ENCODE data around the gene PRADC1. TPM values are rescaled to one million over a fixed set of nuclear protein-coding genes. Genes with fewer than 3 reads are reported as not detected.

The PRADC1 gene
- total RNA-seq, 1 donor from 2014 or later, result 17.7 TPM

GRCh38 chr2:73238149-73238548, 5.1 kb upstream of the PRADC1 start:
- Histone ChIP-seq H3K4me1 (ENCODE audit: control insufficient read depth in 3 of 3, insufficient read depth in 3 of 3, low read length in 3 of 3) (peaks cover 32 to 53% (median 39%) of the 10 kb centered on the region in 3 donors), H3K36me3 (ENCODE audit: control insufficient read depth in 3 of 3, insufficient read depth in 3 of 3, low read length in 3 of 3) (peaks cover 6 to 29% (median 13%) of the 10 kb centered on the region in 3 donors)

GRCh38 chr2:73237168-73237567, 4.1 kb upstream of the PRADC1 start:
- H3K27ac ChIP-seq (ENCODE audit: low read depth, low read length), result no peak overlapping the region
- H3K36me3 ChIP-seq (ENCODE audit: control insufficient read depth in 3 of 3, insufficient read depth in 3 of 3, low read length in 3 of 3), result peaks cover 0 to 20% (median 4%) of the 10 kb centered on the region in 3 donors
- H3K4me3 ChIP-seq (ENCODE audit: low read length in 3 of 3), result no peak overlapping the region
- no peak overlapping the region for H3K9ac ChIP-seq (ENCODE audit: low read depth in 1 of 3, low read length in 3 of 3)
- no peaks in the 10 kb centered on the region for H3K9me3 ChIP-seq (ENCODE audit: control insufficient read depth in 3 of 3, low read length in 3 of 3)
- H3K27me3 ChIP-seq (ENCODE audit: control insufficient read depth in 3 of 3, insufficient read depth in 3 of 3, low read length in 3 of 3), result no peaks in the 10 kb centered on the region
- H3K4me1 ChIP-seq (ENCODE audit: control insufficient read depth in 3 of 3, insufficient read depth in 3 of 3, low read length in 3 of 3), result peaks cover 36 to 60% (median 45%) of the 10 kb centered on the region in 3 donors

More at GRCh38 chr2:73238149-73238548, 5.1 kb upstream of the PRADC1 start:
- no peaks in the 10 kb centered on the region for H3K9me3 ChIP-seq (ENCODE audit: control insufficient read depth in 3 of 3, low read length in 3 of 3)
- no peaks in the 10 kb centered on the region for H3K27me3 ChIP-seq (ENCODE audit: control insufficient read depth in 3 of 3, insufficient read depth in 3 of 3, low read length in 3 of 3)
- H3K9ac ChIP-seq (ENCODE audit: low read depth in 1 of 3, low read length in 3 of 3), result peak overlapping the region in 2 of 3 donors; percentile 33 to 54
- no peak overlapping the region for H3K4me3 ChIP-seq (ENCODE audit: low read length in 3 of 3)
- no peak overlapping the region for H3K27ac ChIP-seq (ENCODE audit: low read depth, low read length)

- no peak overlapping the region for H3K27ac ChIP-seq (ENCODE audit: low read depth, low read length)
Observed at GRCh38 chr2:73235315-73236028, 2.4 kb upstream of the PRADC1 start.

GRCh38 chr2:73233932-73234832, 1.1 kb upstream of the PRADC1 start, which contains the start of gene CCT7:
Gene CCT7 (plus strand): TSS chr2:73234308. CDS start chr2:73234379, 71 bp downstream.
- Histone ChIP-seq H3K36me3 (ENCODE audit: control insufficient read depth in 3 of 3, insufficient read depth in 3 of 3, low read length in 3 of 3) (peaks cover 8 to 16% (median 15%) of the 10 kb centered on the region in 3 donors), H3K4me3 (ENCODE audit: low read length in 3 of 3) (peak within 1 kb of the TSS; percentile 79 to 99 (median 94)), H3K9ac (ENCODE audit: low read depth in 1 of 3, low read length in 3 of 3) (peak within 1 kb of the TSS; percentile 89 to 99 (median 96)), H3K4me1 (ENCODE audit: control insufficient read depth in 3 of 3, insufficient read depth in 3 of 3, low read length in 3 of 3) (peaks cover 34 to 56% (median 44%) of the 10 kb centered on the region in 3 donors), H3K9me3 (ENCODE audit: control insufficient read depth in 3 of 3, low read length in 3 of 3) (no peaks in the 10 kb centered on the region), H3K27me3 (ENCODE audit: control insufficient read depth in 3 of 3, insufficient read depth in 3 of 3, low read length in 3 of 3) (no peaks in the 10 kb centered on the region), H3K27ac (ENCODE audit: low read depth, low read length) (peak within 1 kb of the TSS; percentile 86)

More at GRCh38 chr2:73235315-73236028, 2.4 kb upstream of the PRADC1 start:
- no peaks in the 10 kb centered on the region for H3K27me3 ChIP-seq (ENCODE audit: control insufficient read depth in 3 of 3, insufficient read depth in 3 of 3, low read length in 3 of 3)
- peaks cover 0 to 17% (median 4%) of the 10 kb centered on the region in 3 donors for H3K36me3 ChIP-seq (ENCODE audit: control insufficient read depth in 3 of 3, insufficient read depth in 3 of 3, low read length in 3 of 3)
- peaks cover 36 to 62% (median 45%) of the 10 kb centered on the region in 3 donors for H3K4me1 ChIP-seq (ENCODE audit: control insufficient read depth in 3 of 3, insufficient read depth in 3 of 3, low read length in 3 of 3)
- no peaks in the 10 kb centered on the region for H3K9me3 ChIP-seq (ENCODE audit: control insufficient read depth in 3 of 3, low read length in 3 of 3)
- peak overlapping the region; percentile 83 to 99 (median 89) for H3K9ac ChIP-seq (ENCODE audit: low read depth in 1 of 3, low read length in 3 of 3)
- H3K4me3 ChIP-seq (ENCODE audit: low read length in 3 of 3), result peak overlapping the region; percentile 79 to 99 (median 94)

- Histone ChIP-seq H3K27ac (ENCODE audit: low read depth, low read length) (peak overlapping the region; percentile 82), H3K9me3 (ENCODE audit: control insufficient read depth in 3 of 3, low read length in 3 of 3) (no peaks in the 10 kb centered on the region), H3K27me3 (ENCODE audit: control insufficient read depth in 3 of 3, insufficient read depth in 3 of 3, low read length in 3 of 3) (no peaks in the 10 kb centered on the region), H3K9ac (ENCODE audit: low read depth in 1 of 3, low read length in 3 of 3) (peak overlapping the region; percentile 73 to 93 (median 89)), H3K4me3 (ENCODE audit: low read length in 3 of 3) (peak overlapping the region; percentile 76 to 79 (median 76)), H3K36me3 (ENCODE audit: control insufficient read depth in 3 of 3, insufficient read depth in 3 of 3, low read length in 3 of 3) (peaks cover 22 to 28% (median 26%) of the 10 kb centered on the region in 3 donors), H3K4me1 (ENCODE audit: control insufficient read depth in 3 of 3, insufficient read depth in 3 of 3, low read length in 3 of 3) (peaks cover 27 to 45% (median 33%) of the 10 kb centered on the region in 3 donors)
Observed at GRCh38 chr2:73232403-73233153, 461 bp downstream of the PRADC1 start.

GRCh38 chr2:73228631-73229030, 4.4 kb downstream of the PRADC1 start:
- H3K4me3 ChIP-seq (ENCODE audit: low read length in 3 of 3), result no peak overlapping the region
- H3K27ac ChIP-seq (ENCODE audit: low read depth, low read length), result no peak overlapping the region
- peaks cover 8 to 16% (median 9%) of the 10 kb centered on the region in 3 donors for H3K4me1 ChIP-seq (ENCODE audit: control insufficient read depth in 3 of 3, insufficient read depth in 3 of 3, low read length in 3 of 3)
- no peak overlapping the region for H3K9ac ChIP-seq (ENCODE audit: low read depth in 1 of 3, low read length in 3 of 3)
- H3K9me3 ChIP-seq (ENCODE audit: control insufficient read depth in 3 of 3, low read length in 3 of 3), result no peaks in the 10 kb centered on the region
- peaks cover 57 to 62% (median 59%) of the 10 kb centered on the region in 3 donors for H3K36me3 ChIP-seq (ENCODE audit: control insufficient read depth in 3 of 3, insufficient read depth in 3 of 3, low read length in 3 of 3)
- no peaks in the 10 kb centered on the region for H3K27me3 ChIP-seq (ENCODE audit: control insufficient read depth in 3 of 3, insufficient read depth in 3 of 3, low read length in 3 of 3)

GRCh38 chr2:73227086-73227485, 6.0 kb downstream of the PRADC1 start:
- Histone ChIP-seq H3K27me3 (ENCODE audit: control insufficient read depth in 3 of 3, insufficient read depth in 3 of 3, low read length in 3 of 3) (no peaks in the 10 kb centered on the region), H3K9ac (ENCODE audit: low read depth in 1 of 3, low read length in 3 of 3) (no peak overlapping the region), H3K27ac (ENCODE audit: low read depth, low read length) (no peak overlapping the region), H3K36me3 (ENCODE audit: control insufficient read depth in 3 of 3, insufficient read depth in 3 of 3, low read length in 3 of 3) (peaks cover 71 to 76% (median 74%) of the 10 kb centered on the region in 3 donors), H3K4me1 (ENCODE audit: control insufficient read depth in 3 of 3, insufficient read depth in 3 of 3, low read length in 3 of 3) (peaks cover 0 to 5% (median 0%) of the 10 kb centered on the region in 3 donors), H3K4me3 (ENCODE audit: low read length in 3 of 3) (no peak overlapping the region), H3K9me3 (ENCODE audit: control insufficient read depth in 3 of 3, low read length in 3 of 3) (no peaks in the 10 kb centered on the region)

- Histone ChIP-seq H3K36me3 (ENCODE audit: control insufficient read depth in 3 of 3, insufficient read depth in 3 of 3, low read length in 3 of 3) (peaks cover 82 to 89% (median 87%) of the 10 kb centered on the region in 3 donors), H3K4me1 (ENCODE audit: control insufficient read depth in 3 of 3, insufficient read depth in 3 of 3, low read length in 3 of 3) (peaks cover 0 to 4% (median 0%) of the 10 kb centered on the region in 3 donors), H3K27ac (ENCODE audit: low read depth, low read length) (no peak overlapping the region), H3K27me3 (ENCODE audit: control insufficient read depth in 3 of 3, insufficient read depth in 3 of 3, low read length in 3 of 3) (no peaks in the 10 kb centered on the region), H3K9ac (ENCODE audit: low read depth in 1 of 3, low read length in 3 of 3) (no peak overlapping the region), H3K9me3 (ENCODE audit: control insufficient read depth in 3 of 3, low read length in 3 of 3) (no peaks in the 10 kb centered on the region), H3K4me3 (ENCODE audit: low read length in 3 of 3) (no peak overlapping the region)
Observed at GRCh38 chr2:73225513-73226360, 7.3 kb downstream of the PRADC1 start.
